ENCODE results near the gene SUGP2.

DNA sequence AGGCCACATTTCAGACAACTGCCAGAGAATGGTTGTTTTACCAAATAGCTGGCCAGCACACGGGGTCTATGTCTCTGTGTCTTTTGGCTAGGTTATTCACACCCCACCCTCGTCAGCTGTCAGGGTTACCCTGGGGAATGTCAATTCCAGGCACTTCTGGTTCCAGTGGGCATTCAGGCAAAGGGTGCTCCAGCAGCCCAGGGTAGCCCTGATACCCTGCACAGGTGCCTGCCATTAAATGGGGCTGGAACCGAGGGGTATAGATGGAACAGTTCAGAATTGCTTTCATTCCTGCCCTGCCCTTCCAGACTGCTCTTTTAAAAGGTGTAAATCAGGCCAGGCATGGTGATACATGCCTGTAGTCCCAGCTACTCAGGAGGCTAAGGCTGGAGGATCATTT lies 49.1 kb downstream of the SUGP2 start:
- TF ChIP-seq, protein P1, sequence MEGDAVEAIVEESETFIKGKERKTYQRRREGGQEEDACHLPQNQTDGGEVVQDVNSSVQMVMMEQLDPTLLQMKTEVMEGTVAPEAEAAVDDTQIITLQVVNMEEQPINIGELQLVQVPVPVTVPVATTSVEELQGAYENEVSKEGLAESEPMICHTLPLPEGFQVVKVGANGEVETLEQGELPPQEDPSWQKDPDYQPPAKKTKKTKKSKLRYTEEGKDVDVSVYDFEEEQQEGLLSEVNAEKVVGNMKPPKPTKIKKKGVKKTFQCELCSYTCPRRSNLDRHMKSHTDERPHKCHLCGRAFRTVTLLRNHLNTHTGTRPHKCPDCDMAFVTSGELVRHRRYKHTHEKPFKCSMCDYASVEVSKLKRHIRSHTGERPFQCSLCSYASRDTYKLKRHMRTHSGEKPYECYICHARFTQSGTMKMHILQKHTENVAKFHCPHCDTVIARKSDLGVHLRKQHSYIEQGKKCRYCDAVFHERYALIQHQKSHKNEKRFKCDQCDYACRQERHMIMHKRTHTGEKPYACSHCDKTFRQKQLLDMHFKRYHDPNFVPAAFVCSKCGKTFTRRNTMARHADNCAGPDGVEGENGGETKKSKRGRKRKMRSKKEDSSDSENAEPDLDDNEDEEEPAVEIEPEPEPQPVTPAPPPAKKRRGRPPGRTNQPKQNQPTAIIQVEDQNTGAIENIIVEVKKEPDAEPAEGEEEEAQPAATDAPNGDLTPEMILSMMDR (IDR thresholded peaks at IDR 0.05) = no peak
- TF ChIP-seq POLR2A (IDR thresholded peaks at IDR 0.05) = no peak

Data from right lobe of liver (tissue), 4 donors.